HepG2 (cell line): ENCODE results near the gene STX5. TPM values are rescaled to one million over a fixed set of nuclear protein-coding genes. Genes with fewer than 3 reads are reported as not detected.

ENCODE experiments used
- ATF1 ChIP-seq: IDR thresholded peaks from 2 replicates; pipeline ENCODE4 v1.6.1; 2016; ENCODE audit warnings: mild to moderate bottlenecking, control low read depth
- EEA1 ChIP-seq: sonication (generic); formaldehyde crosslinking; IDR thresholded peaks from 2 replicates; pipeline ENCODE4 v1.5.1; 2020; ENCODE audit warnings: mild to moderate bottlenecking, missing genetic modification reagents, borderline replicate concordance
- KDM2A ChIP-seq: sonication (generic); formaldehyde crosslinking; IDR thresholded peaks from 2 replicates; pipeline ENCODE4 v1.4.0; 2020; ENCODE audit warnings: low read depth, missing genetic modification reagents, borderline replicate concordance
- LCORL ChIP-seq, 2 experiments: fragments of 450-650 bp in 1 of 2; sonication (generic) in 1 of 2; formaldehyde crosslinking in 1 of 2; IDR thresholded peaks; 2 replicates each; pipeline versions ENCODE4 v1.5.0 to v1.6.1; 2017 to 2020; ENCODE audit warnings: antibody characterized with exemption in 1 of 2, missing genetic modification reagents in 1 of 2
- NFE2 ChIP-seq: sonication (generic); formaldehyde crosslinking; IDR thresholded peaks from 2 replicates; pipeline ENCODE4 v1.4.0; 2020; ENCODE audit warnings: missing genetic modification reagents
- NFKBIZ ChIP-seq: IDR thresholded peaks from 2 replicates; pipeline ENCODE4 v1.6.1; 2018; ENCODE audit warnings: missing genetic modification reagents, missing compliant biosample characterization
- PBX3 ChIP-seq: sonication (generic); formaldehyde crosslinking; IDR thresholded peaks from 2 replicates; pipeline ENCODE4 v1.8.1; 2023; ENCODE audit warnings: missing genetic modification reagents, inconsistent platforms, borderline replicate concordance
- RELA ChIP-seq: sonication (generic); formaldehyde crosslinking; IDR thresholded peaks from 2 replicates; pipeline ENCODE4 v1.4.0; 2020; ENCODE audit warnings: missing genetic modification reagents
- SKI ChIP-seq: fragments of 450-650 bp; IDR thresholded peaks from one replicate; pipeline ENCODE4 v1.6.1; 2018; ENCODE audit warnings: mild to moderate bottlenecking; ENCODE audit not compliant: partially characterized antibody
- SOX13 ChIP-seq, 3 experiments: fragments of 450-650 bp in 1 of 3; sonication (generic) in 1 of 3; formaldehyde crosslinking in 1 of 3; IDR thresholded peaks in 2 of 3; conservative IDR thresholded peaks in 1 of 3; 2 replicates each; pipeline versions ENCODE4 v1.5.0 to v1.6.1; 2016 to 2020; ENCODE audit warnings: antibody characterized with exemption in 1 of 3, mild to moderate bottlenecking in 1 of 3, missing compliant biosample characterization in 1 of 3, missing genetic modification reagents in 1 of 3, moderate library complexity in 1 of 3
- TBP ChIP-seq: sonication (generic); formaldehyde crosslinking; IDR thresholded peaks from 2 replicates; pipeline ENCODE4 v1.5.0; 2020; ENCODE audit warnings: missing genetic modification reagents
- ZBTB34 ChIP-seq: sonication (generic); formaldehyde crosslinking; IDR thresholded peaks from 2 replicates; pipeline ENCODE4 v1.8.0; 2022; ENCODE audit warnings: mild to moderate bottlenecking, missing genetic modification reagents
- ZNF232 ChIP-seq: sonication (generic); formaldehyde crosslinking; IDR thresholded peaks from 2 replicates; pipeline ENCODE4 v1.4.0; 2020; ENCODE audit warnings: missing genetic modification reagents, borderline replicate concordance
- ZNF629 ChIP-seq: sonication (generic); formaldehyde crosslinking; conservative IDR thresholded peaks from 2 replicates; pipeline ENCODE4 v1.5.0; 2020; ENCODE audit warnings: missing genetic modification reagents
- ZNF773 ChIP-seq: sonication (generic); formaldehyde crosslinking; IDR thresholded peaks from 2 replicates; pipeline ENCODE4 v1.4.0; 2020; ENCODE audit warnings: missing genetic modification reagents, borderline replicate concordance
- ZNF780A ChIP-seq: sonication (generic); formaldehyde crosslinking; IDR thresholded peaks from 2 replicates; pipeline ENCODE4 v1.8.0; 2022; ENCODE audit warnings: mild to moderate bottlenecking, missing genetic modification reagents, moderate library complexity
- ZNF788 ChIP-seq: sonication (generic); formaldehyde crosslinking; IDR thresholded peaks from 2 replicates; pipeline ENCODE4 v1.5.0; 2020; ENCODE audit warnings: mild to moderate bottlenecking, missing genetic modification reagents, borderline replicate concordance
- polyA plus RNA-seq, 8 experiments: library from polyadenylated mRNA; depleted of rRNA in 3 of 8; stranded (reverse) in 7 of 8; unstranded in 1 of 8; fragments of >200 nt; fragmentation: Illumina TruSeq in 4 of 8; extraction: Trizol in 4 of 8; gene quantifications; 2 replicates each; pipeline versions ENCODE4 v1.2.1 to v1.2.3, GENCODE V29; 2011 to 2016; ENCODE audit warnings: low read depth in 4 of 8, missing spikeins in 1 of 8, mixed read lengths in 1 of 8; ENCODE audit not compliant: insufficient read depth in 1 of 8
- total RNA-seq, 5 experiments: library from RNA; depleted of rRNA; stranded (reverse); fragments of >200 nt; fragmentation: Illumina TruSeq; extraction: Trizol; gene quantifications; 2 replicates each; pipeline ENCODE4 v1.2.3, GENCODE V29; 2016; ENCODE audit warnings: low read depth in 1 of 5
- TF ChIP-seq, protein P1 (sequence below): IDR thresholded peaks from 2 replicates; pipeline ENCODE4 v1.6.1; 2016
- TF ChIP-seq, protein P2 (sequence below): sonication (generic); formaldehyde crosslinking; IDR thresholded peaks from 2 replicates; pipeline ENCODE4 v1.4.0; 2020; ENCODE audit warnings: missing genetic modification reagents
- TF ChIP-seq, protein P3 (sequence below): sonication (generic); formaldehyde crosslinking; IDR thresholded peaks from 2 replicates; pipeline ENCODE4 v1.8.0; 2022; ENCODE audit warnings: mild to moderate bottlenecking, missing genetic modification reagents, moderate library complexity

The STX5 gene
- total and polyA plus RNA-seq, 2 of the 13 experiments (the other 11 are each of a cell fraction or from before 2014, with no cell fraction given) = 26.9 to 30.0 TPM

- TF ChIP-seq, protein P1, sequence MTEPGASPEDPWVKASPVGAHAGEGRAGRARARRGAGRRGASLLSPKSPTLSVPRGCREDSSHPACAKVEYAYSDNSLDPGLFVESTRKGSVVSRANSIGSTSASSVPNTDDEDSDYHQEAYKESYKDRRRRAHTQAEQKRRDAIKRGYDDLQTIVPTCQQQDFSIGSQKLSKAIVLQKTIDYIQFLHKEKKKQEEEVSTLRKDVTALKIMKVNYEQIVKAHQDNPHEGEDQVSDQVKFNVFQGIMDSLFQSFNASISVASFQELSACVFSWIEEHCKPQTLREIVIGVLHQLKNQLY (CRISPR knock-in tag) = peak; percentile 63; the same call in 1 of the 2 replicates
- TF ChIP-seq KDM2A (CRISPR knock-in tag) = peak; percentile 97
- TF ChIP-seq ZNF773 (CRISPR knock-in tag) = no peak
- peak; percentile 99 for TF ChIP-seq ATF1 (CRISPR knock-in tag)
- TF ChIP-seq, protein P2, sequence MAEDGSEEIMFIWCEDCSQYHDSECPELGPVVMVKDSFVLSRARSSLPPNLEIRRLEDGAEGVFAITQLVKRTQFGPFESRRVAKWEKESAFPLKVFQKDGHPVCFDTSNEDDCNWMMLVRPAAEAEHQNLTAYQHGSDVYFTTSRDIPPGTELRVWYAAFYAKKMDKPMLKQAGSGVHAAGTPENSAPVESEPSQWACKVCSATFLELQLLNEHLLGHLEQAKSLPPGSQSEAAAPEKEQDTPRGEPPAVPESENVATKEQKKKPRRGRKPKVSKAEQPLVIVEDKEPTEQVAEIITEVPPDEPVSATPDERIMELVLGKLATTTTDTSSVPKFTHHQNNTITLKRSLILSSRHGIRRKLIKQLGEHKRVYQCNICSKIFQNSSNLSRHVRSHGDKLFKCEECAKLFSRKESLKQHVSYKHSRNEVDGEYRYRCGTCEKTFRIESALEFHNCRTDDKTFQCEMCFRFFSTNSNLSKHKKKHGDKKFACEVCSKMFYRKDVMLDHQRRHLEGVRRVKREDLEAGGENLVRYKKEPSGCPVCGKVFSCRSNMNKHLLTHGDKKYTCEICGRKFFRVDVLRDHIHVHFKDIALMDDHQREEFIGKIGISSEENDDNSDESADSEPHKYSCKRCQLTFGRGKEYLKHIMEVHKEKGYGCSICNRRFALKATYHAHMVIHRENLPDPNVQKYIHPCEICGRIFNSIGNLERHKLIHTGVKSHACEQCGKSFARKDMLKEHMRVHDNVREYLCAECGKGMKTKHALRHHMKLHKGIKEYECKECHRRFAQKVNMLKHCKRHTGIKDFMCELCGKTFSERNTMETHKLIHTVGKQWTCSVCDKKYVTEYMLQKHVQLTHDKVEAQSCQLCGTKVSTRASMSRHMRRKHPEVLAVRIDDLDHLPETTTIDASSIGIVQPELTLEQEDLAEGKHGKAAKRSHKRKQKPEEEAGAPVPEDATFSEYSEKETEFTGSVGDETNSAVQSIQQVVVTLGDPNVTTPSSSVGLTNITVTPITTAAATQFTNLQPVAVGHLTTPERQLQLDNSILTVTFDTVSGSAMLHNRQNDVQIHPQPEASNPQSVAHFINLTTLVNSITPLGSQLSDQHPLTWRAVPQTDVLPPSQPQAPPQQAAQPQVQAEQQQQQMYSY (CRISPR knock-in tag) = no peak
- no peak for TF ChIP-seq SOX13 (IDR thresholded peaks at IDR 0.05)
- peak in 1 of 2 experiments; percentile 37; a peak in 1 of 4 replicates for TF ChIP-seq SOX13 (CRISPR knock-in tag; conservative IDR thresholded peaks at IDR 0.05 in 1 of 2, IDR thresholded peaks at IDR 0.05 in 1 of 2)
- TF ChIP-seq SKI = peak; percentile 29
- TF ChIP-seq PBX3 = no peak
- TF ChIP-seq EEA1 (CRISPR knock-in tag) = peak; percentile 79; the same call in 1 of the 2 replicates
- TF ChIP-seq, protein P3, sequence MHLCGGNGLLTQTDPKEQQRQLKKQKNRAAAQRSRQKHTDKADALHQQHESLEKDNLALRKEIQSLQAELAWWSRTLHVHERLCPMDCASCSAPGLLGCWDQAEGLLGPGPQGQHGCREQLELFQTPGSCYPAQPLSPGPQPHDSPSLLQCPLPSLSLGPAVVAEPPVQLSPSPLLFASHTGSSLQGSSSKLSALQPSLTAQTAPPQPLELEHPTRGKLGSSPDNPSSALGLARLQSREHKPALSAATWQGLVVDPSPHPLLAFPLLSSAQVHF = 0 out of 2 replicates have a peak, but pooled peaks have one; percentile 47
- TF ChIP-seq LCORL (IDR thresholded peaks at IDR 0.05) = no peak
- peak; percentile 67; the same call in 1 of the 2 replicates for TF ChIP-seq LCORL (CRISPR knock-in tag; IDR thresholded peaks at IDR 0.05)
- TF ChIP-seq RELA = 0 out of 2 replicates have a peak, but pooled peaks have one; percentile 62
- TF ChIP-seq ZNF788 (CRISPR knock-in tag) = peak; percentile 87
- no peak for TF ChIP-seq NFE2 (CRISPR knock-in tag)
- no peak; the same call in 1 of the 2 replicates for TF ChIP-seq ZNF629
- TF ChIP-seq NFKBIZ (CRISPR knock-in tag) = peak; percentile 55; the same call in 1 of the 2 replicates
- no peak for TF ChIP-seq ZNF232 (CRISPR knock-in tag)
- TF ChIP-seq TBP = no peak
- TF ChIP-seq ZNF780A (CRISPR knock-in tag) = no peak; the same call in 1 of the 2 replicates
- TF ChIP-seq ZBTB34 (CRISPR knock-in tag) = no peak
Observed at GRCh38 chr11:62839050-62839945, 7.4 kb upstream of the STX5 start, which contains the start of gene WDR74 (continued).
